RWPE2 (cell line): ENCODE measurements around the gene ZCCHC7.

Experiments used
- ATAC-seq: fragments of 200-7000 bp; cut with Tn5 transposase; 3 replicates; pipeline ENCODE4 v1.9.1; 2021; ENCODE audit warnings: low read depth
- DNase-seq: peaks from one replicate; pipeline ENCODE4 v3.0.0-alpha.2; 2020; ENCODE audit warnings: low spot score
- H3K27ac ChIP-seq: fragments of 450-650 bp; 2 replicates; pipeline ENCODE4 v1.5.1; 2017; ENCODE audit warnings: mild to moderate bottlenecking; ENCODE audit not compliant: poor library complexity, severe bottlenecking
- H3K27me3 ChIP-seq: fragments of 250-450 bp; sonication (Bioruptor Pico); 2 replicates; pipeline ENCODE4 v1.5.1; 2021; ENCODE audit warnings: mild to moderate bottlenecking, moderate library complexity; ENCODE audit not compliant: insufficient read depth, poor library complexity, severe bottlenecking
- H3K36me3 ChIP-seq: fragments of 250-450 bp; sonication (Bioruptor Pico); 2 replicates; pipeline ENCODE4 v1.5.1; 2020; ENCODE audit warnings: low read depth, mild to moderate bottlenecking, moderate library complexity
- H3K4me1 ChIP-seq: fragments of 250-450 bp; sonication (Bioruptor Pico); 2 replicates; pipeline ENCODE4 v1.5.1; 2021; ENCODE audit warnings: mild to moderate bottlenecking, moderate library complexity; ENCODE audit not compliant: insufficient read depth, poor library complexity, severe bottlenecking
- H3K4me3 ChIP-seq: fragments of 250-450 bp; sonication (Bioruptor Pico); 2 replicates; pipeline ENCODE4 v1.5.1; 2021; ENCODE audit warnings: mild to moderate bottlenecking, moderate library complexity; ENCODE audit not compliant: severe bottlenecking
- H3K9me3 ChIP-seq: fragments of 250-450 bp; sonication (Bioruptor Pico); 2 replicates; pipeline ENCODE4 v1.5.1; 2021; ENCODE audit warnings: mild to moderate bottlenecking, moderate library complexity; ENCODE audit not compliant: severe bottlenecking
- CTCF ChIP-seq: fragments of 450-650 bp; IDR thresholded peaks from one replicate; pipeline ENCODE4 v1.5.1; 2017; ENCODE audit warnings: mild to moderate bottlenecking, moderate library complexity; ENCODE audit not compliant: poor library complexity, severe bottlenecking

ZCCHC7 gene

GRCh38 chr9:37363124-37363523 lies 242.8 kb downstream of the ZCCHC7 start:
- Histone ChIP-seq H3K27me3 (no peaks in the 10 kb centered on the region), H3K9me3 (no peaks in the 10 kb centered on the region), H3K27ac (no peak overlapping the region), H3K4me3 (no peak overlapping the region), H3K36me3 (no peaks in the 10 kb centered on the region), H3K4me1 (no peaks in the 10 kb centered on the region)
- ATAC-seq: no peak
- no peak for TF ChIP-seq CTCF
- no peak for DNase-seq

GRCh38 chr9:37364136-37364535 lies 243.8 kb downstream of the ZCCHC7 start:
- no peak for DNase-seq
- Histone ChIP-seq H3K27ac (no peak overlapping the region), H3K9me3 (no peaks in the 10 kb centered on the region), H3K36me3 (no peaks in the 10 kb centered on the region), H3K4me3 (no peak overlapping the region), H3K27me3 (no peaks in the 10 kb centered on the region), H3K4me1 (no peaks in the 10 kb centered on the region)
- no peak for ATAC-seq
- no peak for TF ChIP-seq CTCF

- Histone ChIP-seq H3K27me3 (no peaks in the 10 kb centered on the region), H3K27ac (no peak overlapping the region), H3K4me1 (no peaks in the 10 kb centered on the region), H3K4me3 (no peak overlapping the region), H3K9me3 (no peaks in the 10 kb centered on the region), H3K36me3 (no peaks in the 10 kb centered on the region)
- DNase-seq (no peak), ATAC-seq (no peak; the same call in 2 of the 3 replicates)
- TF ChIP-seq CTCF: no peak
Measured at GRCh38 chr9:37364751-37365360, 244.5 kb downstream of the ZCCHC7 start.

- no peaks in the 10 kb centered on the region for H3K36me3 ChIP-seq
- no peak overlapping the region for H3K4me3 ChIP-seq
- DNase-seq (no peak), ATAC-seq (no peak)
- no peak for TF ChIP-seq CTCF
- H3K27me3 ChIP-seq: no peaks in the 10 kb centered on the region
- no peaks in the 10 kb centered on the region for H3K9me3 ChIP-seq
- no peak overlapping the region for H3K27ac ChIP-seq
- H3K4me1 ChIP-seq: no peaks in the 10 kb centered on the region
Measured at GRCh38 chr9:37369671-37370070, 249.3 kb downstream of the ZCCHC7 start.

- DNase-seq (no peak), ATAC-seq (no peak)
- Histone ChIP-seq H3K36me3 (no peaks in the 10 kb centered on the region), H3K27ac (no peak overlapping the region), H3K9me3 (no peaks in the 10 kb centered on the region), H3K4me1 (no peaks in the 10 kb centered on the region), H3K27me3 (no peaks in the 10 kb centered on the region), H3K4me3 (no peak overlapping the region)
- TF ChIP-seq CTCF: no peak
Measured at GRCh38 chr9:37370282-37370681, 249.9 kb downstream of the ZCCHC7 start.
